ENCODE data around the gene DPM3. TPM values are rescaled to one million over a fixed set of nuclear protein-coding genes. Genes with fewer than 3 reads are reported as not detected.
A peak's percentile ranks its signal among the peaks of the same experiment; 100 is the strongest.
"Not testable (repeated sequence)": the region's sequence is repeated elsewhere in the genome, so short reads cannot be mapped to it uniquely, and the experiment has no call there.

Gene DPM3
- total RNA-seq, result 52.4 TPM
- long read RNA-seq, transcript DPM3-203 (2 exons, 409 nt), result major isoform, 7 of 13 reads
- long read RNA-seq, partial matches to known transcripts, result 0 of 13 reads
- long read RNA-seq, other reads (novel, unspliced or antisense), result 0 of 13 reads

GRCh38 chr1:155139895-155140629 is at the start of gene DPM3:
Gene DPM3, minus strand, starts transcription at chr1:155140531. Its CDS starts 291 bp downstream, at chr1:155140240.
- peak; percentile 71 for ATAC-seq
- intact Hi-C loops (cut with micrococcal nuclease), result no loop called here
- DNase-seq, result peak; percentile 93

GRCh38 chr1:155189926-155190325 is 49.6 kb upstream of the DPM3 start:
- DNase-seq, result peak; percentile 18
- intact Hi-C loops (cut with micrococcal nuclease), result not testable (repeated sequence)

GRCh38 chr1:155188268-155188667 is 47.9 kb upstream of the DPM3 start:
- DNase-seq (peak; percentile 14), ATAC-seq (no peak)
- intact Hi-C loops (cut with micrococcal nuclease), result no loop called here

More at GRCh38 chr1:155189926-155190325, 49.6 kb upstream of the DPM3 start:
- not testable (repeated sequence) for ATAC-seq

- intact Hi-C loops (cut with micrococcal nuclease), result no loop called here
- DNase-seq (peak; percentile 25), ATAC-seq (no peak)
Measured at GRCh38 chr1:155187456-155187891, 47.1 kb upstream of the DPM3 start.

DNA sequence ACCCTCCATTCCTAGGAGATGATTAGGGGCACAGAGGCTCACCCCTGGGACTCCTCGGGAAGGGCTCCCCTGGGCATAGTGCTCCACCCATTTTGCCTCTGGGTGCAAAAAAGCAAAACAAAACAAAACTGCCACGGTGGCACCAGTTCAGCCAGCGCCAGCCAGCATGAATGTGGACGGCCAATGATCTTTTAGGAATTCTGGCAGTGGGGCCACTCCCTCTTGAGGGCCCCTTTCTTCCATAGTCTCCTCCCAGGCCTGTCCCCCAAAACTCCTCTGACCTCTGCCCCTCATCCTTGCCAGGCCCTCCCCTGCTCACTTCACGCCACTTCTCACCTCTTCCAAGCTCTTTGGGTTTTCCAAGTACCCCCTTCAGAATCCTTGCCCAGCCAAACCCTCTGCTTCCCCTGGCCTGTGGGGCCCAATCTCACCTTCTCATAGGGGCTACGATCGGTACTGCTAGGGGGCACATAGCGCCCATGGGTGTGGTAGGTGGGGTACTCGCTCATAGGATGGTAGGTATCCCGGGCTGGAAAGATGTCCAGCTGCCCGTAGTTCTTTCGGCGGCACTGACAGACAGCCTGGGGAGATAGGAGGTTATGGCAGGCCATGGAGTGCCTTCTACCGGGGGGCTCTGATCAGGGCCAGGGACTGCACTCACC is 46.6 kb upstream of the DPM3 start:
- intact Hi-C loops (cut with micrococcal nuclease), result no loop called here
- ATAC-seq (no peak), DNase-seq (no peak)

GRCh38 chr1:155186067-155186793 is 45.9 kb upstream of the DPM3 start:
- DNase-seq (peak; percentile 19), ATAC-seq (no peak)
- intact Hi-C loops (cut with micrococcal nuclease), result no loop called here

DNA sequence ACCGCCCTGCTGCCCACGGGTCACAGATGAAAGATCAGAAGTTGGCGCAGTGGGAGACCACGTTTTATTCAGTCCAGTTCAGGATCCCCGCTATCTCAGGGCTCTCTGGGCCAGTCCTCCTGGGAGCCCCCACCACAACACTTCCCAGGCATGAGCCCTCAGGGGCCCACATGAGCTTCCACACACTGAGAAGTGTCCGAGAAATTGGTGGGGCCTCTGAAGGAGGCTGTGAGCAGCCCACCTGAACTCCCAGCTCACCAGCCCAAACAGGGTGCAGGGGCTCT is 45.4 kb upstream of the DPM3 start:
- no peak for DNase-seq
- intact Hi-C loops (cut with micrococcal nuclease), result no loop called here
- no peak for ATAC-seq

DNA sequence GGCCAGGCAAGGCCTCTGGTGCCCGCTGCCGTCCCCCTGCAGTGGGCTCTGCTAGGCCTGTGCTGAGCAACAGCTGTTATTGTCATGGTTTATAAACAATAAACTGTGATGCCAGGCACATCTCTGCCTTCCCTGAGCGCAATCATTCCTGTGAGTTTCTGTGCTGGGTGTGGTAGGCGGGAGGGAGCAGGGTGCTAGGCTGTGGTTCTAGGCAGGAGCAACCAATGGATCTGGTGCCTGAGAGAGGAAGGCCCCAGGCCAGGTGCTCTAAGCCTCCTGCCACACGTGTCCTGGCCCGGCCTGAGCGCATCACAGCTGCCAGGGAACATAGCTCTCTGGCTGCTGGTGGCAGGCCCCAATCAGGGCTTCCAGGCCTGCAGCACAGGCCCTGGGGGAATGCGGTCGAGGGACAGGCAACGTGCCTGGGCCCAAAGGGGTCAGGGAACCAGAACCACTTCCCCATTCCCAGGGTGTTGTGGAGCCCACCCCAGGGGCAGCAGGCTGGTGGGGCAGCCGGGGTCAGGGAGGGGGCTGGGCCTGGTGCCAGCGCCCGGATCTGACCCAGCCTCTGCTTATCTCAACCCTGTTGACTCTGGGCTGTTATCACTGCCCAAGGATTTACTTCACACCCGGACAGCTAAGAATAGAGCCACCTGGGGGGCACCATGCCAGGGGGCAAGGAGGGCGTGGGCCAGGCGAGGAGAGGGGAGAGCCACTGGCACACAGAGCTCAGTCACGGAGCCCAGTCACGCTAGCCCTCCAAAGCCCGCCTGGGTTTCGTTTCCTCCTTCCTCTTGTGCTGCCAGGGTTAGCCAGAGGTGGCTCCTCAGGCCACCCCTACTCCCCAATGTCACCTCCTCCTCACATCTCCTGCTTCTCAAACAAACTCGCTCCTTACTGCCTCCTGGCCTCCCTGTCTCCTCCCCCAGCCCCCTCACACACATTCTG is 44.8 kb upstream of the DPM3 start:
- ATAC-seq (peak; percentile 84), DNase-seq (peak; percentile 69)
- intact Hi-C loops (cut with micrococcal nuclease), result no loop called here

DNA sequence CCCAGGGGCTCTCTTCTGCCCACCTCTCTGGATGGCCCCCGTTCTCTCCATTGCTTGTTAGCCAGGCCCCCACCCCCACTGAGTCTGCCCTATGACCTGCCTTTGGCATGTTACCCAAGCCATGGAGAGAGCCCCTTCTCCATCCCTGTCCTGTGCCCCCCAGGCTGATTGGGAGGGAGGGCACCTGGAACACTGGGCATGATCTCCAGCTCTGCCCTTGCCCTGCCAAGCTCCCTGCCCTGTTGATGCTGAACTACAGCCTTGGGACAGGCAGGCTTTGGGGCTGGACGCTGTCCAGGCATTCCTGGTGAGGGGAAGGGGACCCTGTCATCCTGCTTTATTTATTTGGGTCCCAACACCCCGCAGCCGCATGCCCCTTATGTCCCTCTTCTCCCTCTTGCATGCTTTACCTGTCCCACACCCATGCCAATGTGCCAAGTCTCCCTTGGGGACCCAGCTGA is 44.0 kb upstream of the DPM3 start:
- intact Hi-C loops (cut with micrococcal nuclease), result no loop called here
- peak; percentile 21 for DNase-seq
- no peak for ATAC-seq

DNA sequence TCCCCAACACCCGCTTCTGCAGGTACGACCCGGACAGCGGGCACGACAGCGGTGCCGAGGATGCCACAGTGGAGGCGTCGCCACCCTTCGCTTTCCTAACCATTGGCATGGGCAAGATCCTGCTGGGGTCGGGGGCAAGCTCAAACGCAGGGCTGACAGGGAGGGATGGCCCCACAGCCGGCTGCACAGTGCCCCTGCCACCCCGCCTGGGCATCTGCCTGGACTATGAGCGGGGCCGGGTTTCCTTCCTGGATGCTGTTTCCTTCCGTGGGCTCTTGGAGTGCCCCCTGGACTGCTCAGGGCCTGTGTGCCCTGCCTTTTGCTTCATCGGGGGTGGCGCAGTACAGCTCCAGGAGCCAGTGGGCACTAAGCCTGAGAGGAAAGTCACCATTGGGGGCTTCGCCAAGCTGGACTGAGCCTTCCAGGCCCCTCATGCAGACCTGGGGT is 43.5 kb upstream of the DPM3 start:
- DNase-seq (no peak), ATAC-seq (no peak)
- intact Hi-C loops (cut with micrococcal nuclease), result no loop called here

DNA sequence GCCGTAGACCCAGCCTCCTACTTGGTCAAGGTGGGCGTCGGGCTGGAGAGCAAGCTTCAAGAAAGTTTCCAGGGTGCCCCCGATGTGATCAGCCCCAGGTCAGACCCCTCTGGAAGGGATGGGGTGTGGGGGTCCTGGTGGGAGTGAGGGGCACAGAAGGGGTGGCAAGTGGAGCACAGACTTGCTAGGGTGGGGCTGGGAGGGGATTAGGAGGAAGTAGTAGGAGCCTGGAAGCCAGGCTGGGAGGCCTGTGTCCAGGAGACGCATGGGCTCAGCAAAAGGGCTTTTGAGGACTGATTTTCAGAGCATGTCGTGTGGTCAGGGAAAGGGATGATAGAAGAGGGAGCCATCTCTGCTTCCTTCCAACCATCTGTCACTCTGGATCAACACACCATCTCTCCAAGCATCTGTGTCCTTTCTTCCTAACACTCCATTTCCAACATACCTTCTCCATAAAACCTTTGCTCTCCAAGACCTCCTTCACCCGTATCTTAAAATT is 41.8 kb upstream of the DPM3 start:
- intact Hi-C loops (cut with micrococcal nuclease), result no loop called here
- ATAC-seq, result no peak

GRCh38 chr1:155181371-155182051 is 41.2 kb upstream of the DPM3 start:
- intact Hi-C loops (cut with micrococcal nuclease), result no loop called here
- ATAC-seq, result no peak
- DNase-seq, result no peak

More for the DNA sequence above, 41.8 kb upstream of the DPM3 start:
- no peak for DNase-seq

GRCh38 chr1:155179112-155180031 is 39.0 kb upstream of the DPM3 start:
- intact Hi-C loops (cut with micrococcal nuclease), result no loop called here
- DNase-seq, result no peak
- ATAC-seq, result no peak

DNA sequence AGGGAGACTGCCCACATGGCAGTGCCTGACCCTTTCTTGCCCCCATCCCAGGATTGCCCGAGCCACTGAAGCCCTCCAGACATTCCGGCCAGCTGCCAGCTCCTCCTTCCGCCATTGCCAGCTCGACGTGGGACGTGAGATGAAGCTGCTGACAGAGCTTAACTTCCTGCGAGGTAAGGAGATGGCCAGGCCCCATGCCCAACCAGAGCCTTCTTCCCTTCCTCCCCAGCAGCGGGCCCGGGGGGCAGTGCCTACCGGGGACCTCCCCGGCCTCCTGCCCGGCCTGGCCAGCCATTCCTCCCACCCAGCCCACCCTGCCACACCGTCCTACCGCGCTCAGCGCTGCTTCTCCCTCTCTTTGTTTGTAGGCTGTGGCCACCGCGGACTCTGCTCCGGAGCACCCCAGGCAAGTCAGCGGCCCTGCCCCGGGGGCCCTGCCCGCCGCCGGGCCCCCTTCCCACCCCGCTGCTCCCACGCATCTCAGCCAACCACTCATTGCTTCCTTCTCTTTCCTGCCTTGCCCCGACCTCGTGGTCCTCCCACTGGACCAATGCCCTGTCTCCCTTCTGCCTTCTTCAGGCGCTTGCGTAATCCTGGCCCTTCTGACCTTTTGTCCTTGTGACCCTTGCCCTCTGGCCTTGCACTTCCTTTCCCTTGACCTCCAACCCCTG is 38.2 kb upstream of the DPM3 start:
- ATAC-seq (no peak), DNase-seq (peak; percentile 25)
- intact Hi-C loops (cut with micrococcal nuclease), result no loop called here

- DNase-seq (peak; percentile 20), ATAC-seq (no peak)
- intact Hi-C loops (cut with micrococcal nuclease), result no loop called here
Measured at GRCh38 chr1:155177918-155178281, 37.6 kb upstream of the DPM3 start.

GRCh38 chr1:155177192-155177917 is 37.0 kb upstream of the DPM3 start:
- DNase-seq, result no peak
- ATAC-seq, result no peak
- intact Hi-C loops (cut with micrococcal nuclease), result no loop called here

All from left ventricle myocardium superior (tissue), 1 donor.